ENCODE measurements around the gene EHD1. TPM values are rescaled to one million over a fixed set of nuclear protein-coding genes. Genes with fewer than 3 reads are reported as not detected.

EHD1 gene
- total RNA-seq, 2 donors from 2014 or later: 39.7 to 43.8 TPM

DNA sequence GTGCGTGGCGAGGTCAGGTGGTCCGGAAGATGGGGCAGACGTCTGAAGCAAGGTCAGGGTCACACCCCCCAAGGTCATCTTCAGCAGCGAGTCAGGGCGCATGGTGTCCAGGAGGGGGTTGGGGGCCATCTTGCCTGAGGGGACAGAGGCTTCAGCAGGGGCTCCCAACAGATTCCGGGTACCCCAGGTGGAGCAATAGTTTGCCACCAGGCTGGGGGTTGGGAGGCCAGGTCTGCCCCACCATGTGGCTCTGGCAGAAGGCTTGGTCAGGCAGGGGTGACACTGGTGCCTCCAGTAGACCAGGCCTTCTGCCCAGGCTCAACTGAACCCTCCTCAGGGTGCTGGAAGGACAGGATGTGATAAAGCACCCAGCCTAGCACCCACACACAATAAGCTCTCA lies 32.7 kb upstream of the EHD1 start:
- no peaks in the 10 kb centered on the region for H3K9me3 ChIP-seq (ENCODE audit: control insufficient read depth, low read length)
- Mint-ChIP-seq H3K4me3 (no peak overlapping the region), H3K27ac (no peak overlapping the region), H3K27me3 (ENCODE audit: insufficient read depth) (no peaks in the 10 kb centered on the region), H3K4me1 (peaks cover 5% of the 10 kb centered on the region), H3K9me3 (no peaks in the 10 kb centered on the region), H3K36me3 (ENCODE audit: low read depth) (peaks cover 21% of the 10 kb centered on the region)
- peaks cover 5% of the 10 kb centered on the region for H3K4me1 ChIP-seq (ENCODE audit: control insufficient read depth, insufficient read depth, low read length)
- DNase-seq: no peak
- no peak overlapping the region for H3K4me3 ChIP-seq (ENCODE audit: low read length)
- H3K27ac ChIP-seq (ENCODE audit: low read depth, low read length): no peak overlapping the region
- WGBS, 2 experiments (ENCODE audit: insufficient coverage in 1 of 2, insufficient read length in 1 of 2): 91 to 93% methylated on average over 3 to 7 of the region's 7 CpGs
- H3K36me3 ChIP-seq (ENCODE audit: control insufficient read depth, insufficient read depth, low read length): peaks cover 22% of the 10 kb centered on the region
- H3K27me3 ChIP-seq (ENCODE audit: control insufficient read depth, insufficient read depth, low read length, poor library complexity, severe bottlenecking): no peaks in the 10 kb centered on the region
- no peak overlapping the region for H3K9ac ChIP-seq (ENCODE audit: extremely low read depth, low read length, poor library complexity, severe bottlenecking)
- TF ChIP-seq CTCF (conservative IDR thresholded peaks at IDR 0.05): no peak

DNA sequence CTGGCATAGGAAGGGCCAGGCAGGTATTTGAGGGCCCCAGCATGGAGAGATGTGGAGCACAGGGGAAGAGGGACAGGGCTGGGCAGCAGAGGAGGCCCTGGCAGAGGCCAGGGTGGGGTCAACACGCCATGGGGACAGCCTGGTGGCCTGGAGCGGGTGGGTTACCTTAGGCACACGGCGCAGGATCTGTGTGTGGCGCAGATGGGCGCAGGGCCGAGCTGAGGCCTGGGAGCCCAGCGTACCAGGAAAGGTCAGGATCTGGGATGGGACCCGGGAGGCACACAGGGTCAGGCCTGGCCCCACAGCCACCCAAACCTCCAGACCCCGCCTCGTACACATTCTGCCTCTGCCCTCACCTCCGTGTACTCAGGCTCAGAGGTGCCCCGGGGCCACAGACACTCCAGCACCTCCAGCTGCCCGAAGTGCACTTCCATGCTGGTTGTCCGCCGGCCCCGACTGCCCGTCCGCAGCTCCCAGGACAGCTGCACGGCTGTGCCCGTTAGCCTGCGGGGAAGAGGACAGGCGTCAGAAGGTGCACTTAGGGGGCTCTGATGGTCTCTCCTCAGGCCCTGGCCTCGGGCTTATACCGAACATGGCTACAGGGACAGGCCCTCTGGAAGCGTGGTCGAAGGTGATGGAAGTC lies 32.2 kb upstream of the EHD1 start:
- no peak overlapping the region for H3K4me3 ChIP-seq (ENCODE audit: low read length)
- H3K4me1 Mint-ChIP-seq: no peaks in the 10 kb centered on the region
- no peaks in the 10 kb centered on the region for H3K9me3 Mint-ChIP-seq
- H3K27ac Mint-ChIP-seq: no peak overlapping the region
- no peaks in the 10 kb centered on the region for H3K4me1 ChIP-seq (ENCODE audit: control insufficient read depth, insufficient read depth, low read length)
- peaks cover 21% of the 10 kb centered on the region for H3K36me3 Mint-ChIP-seq (ENCODE audit: low read depth)
- TF ChIP-seq CTCF (conservative IDR thresholded peaks at IDR 0.05): no peak
- H3K27ac ChIP-seq (ENCODE audit: low read depth, low read length): no peak overlapping the region
- no peak overlapping the region for H3K4me3 Mint-ChIP-seq
- DNase-seq: no peak
- peaks cover 22% of the 10 kb centered on the region for H3K36me3 ChIP-seq (ENCODE audit: control insufficient read depth, insufficient read depth, low read length)
- no peaks in the 10 kb centered on the region for H3K27me3 Mint-ChIP-seq (ENCODE audit: insufficient read depth)
- H3K9me3 ChIP-seq (ENCODE audit: control insufficient read depth, low read length): no peaks in the 10 kb centered on the region
- 94 to 96% methylated on average over 25 to 27 of the region's 27 CpGs for WGBS, 2 experiments (ENCODE audit: insufficient coverage in 1 of 2, insufficient read length in 1 of 2)
- H3K9ac ChIP-seq (ENCODE audit: extremely low read depth, low read length, poor library complexity, severe bottlenecking): no peak overlapping the region
- H3K27me3 ChIP-seq (ENCODE audit: control insufficient read depth, insufficient read depth, low read length, poor library complexity, severe bottlenecking): no peaks in the 10 kb centered on the region

GRCh38 chr11:64909653-64910343 lies 31.4 kb upstream of the EHD1 start:
- no peak overlapping the region for H3K27ac ChIP-seq (ENCODE audit: low read depth, low read length)
- H3K27me3 ChIP-seq (ENCODE audit: control insufficient read depth, insufficient read depth, low read length, poor library complexity, severe bottlenecking): no peaks in the 10 kb centered on the region
- Mint-ChIP-seq H3K4me3 (no peak overlapping the region), H3K36me3 (ENCODE audit: low read depth) (peaks cover 28% of the 10 kb centered on the region), H3K4me1 (no peaks in the 10 kb centered on the region), H3K9me3 (no peaks in the 10 kb centered on the region), H3K27ac (no peak overlapping the region), H3K27me3 (ENCODE audit: insufficient read depth) (no peaks in the 10 kb centered on the region)
- TF ChIP-seq CTCF (conservative IDR thresholded peaks at IDR 0.05): no peak
- H3K9me3 ChIP-seq (ENCODE audit: control insufficient read depth, low read length): no peaks in the 10 kb centered on the region
- no peaks in the 10 kb centered on the region for H3K4me1 ChIP-seq (ENCODE audit: control insufficient read depth, insufficient read depth, low read length)
- WGBS, 2 experiments (ENCODE audit: insufficient coverage in 1 of 2, insufficient read length in 1 of 2): 90 to 95% methylated on average over 19 to 39 of the region's 39 CpGs
- peaks cover 26% of the 10 kb centered on the region for H3K36me3 ChIP-seq (ENCODE audit: control insufficient read depth, insufficient read depth, low read length)
- no peak for DNase-seq
- no peak overlapping the region for H3K9ac ChIP-seq (ENCODE audit: extremely low read depth, low read length, poor library complexity, severe bottlenecking)
- no peak overlapping the region for H3K4me3 ChIP-seq (ENCODE audit: low read length)
